Stimulated activated CD4-positive, alpha-beta T cell treated with anti-CD3 and anti-CD28 coated beads, Interleukin-2, amount 100 ng/mL, for 4 hours (primary cell): ENCODE results near the gene GFPT2.

Experiments used
- DNase-seq: peaks from one replicate; pipeline ENCODE4 v3.0.0-alpha.2; 2020; ENCODE audit warnings: low read depth

GFPT2 gene

DNA sequence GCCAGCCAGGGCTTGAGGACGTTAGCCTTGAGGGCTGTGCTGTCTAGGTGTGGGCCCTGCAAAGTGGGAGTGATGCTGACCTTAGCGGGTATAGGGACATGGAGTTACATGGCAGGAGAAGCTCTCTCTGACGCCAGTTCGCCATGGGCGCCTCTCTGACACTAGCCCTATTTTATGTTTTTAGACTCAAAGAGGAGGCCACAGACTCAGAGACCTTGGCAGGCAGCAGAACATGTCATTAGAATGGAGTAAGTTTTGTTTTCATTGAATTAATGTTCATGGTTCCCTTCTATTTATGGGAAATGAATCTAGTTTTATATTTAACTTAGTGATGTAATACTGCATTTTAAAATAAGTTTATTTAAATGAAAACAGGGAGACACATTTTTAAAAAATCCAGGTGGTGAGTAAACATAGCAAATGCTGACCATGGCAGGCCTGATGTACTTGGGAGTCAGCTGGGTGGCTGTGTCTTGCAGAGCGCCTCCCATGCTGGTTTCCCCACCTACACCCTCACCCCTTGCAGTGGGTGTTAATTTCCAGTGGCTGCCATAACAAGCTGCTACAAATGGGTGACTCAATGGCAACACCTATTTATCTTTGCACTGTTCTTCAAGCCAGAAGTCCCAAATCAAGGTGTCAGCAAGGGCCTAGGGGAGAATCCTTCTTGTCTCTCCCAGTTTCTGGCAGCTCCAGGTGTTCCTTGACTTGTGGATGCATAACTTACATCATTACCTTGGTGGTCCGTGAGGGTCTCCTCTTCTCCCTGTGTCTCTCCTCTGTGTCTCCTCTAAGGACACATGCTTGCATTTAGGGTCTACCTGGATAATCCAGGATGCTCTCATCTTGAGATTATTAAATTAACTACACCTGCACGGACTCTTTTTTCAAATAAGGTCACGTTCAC is 25.6 kb upstream of the GFPT2 start:
- DNase-seq, result no peak

DNA sequence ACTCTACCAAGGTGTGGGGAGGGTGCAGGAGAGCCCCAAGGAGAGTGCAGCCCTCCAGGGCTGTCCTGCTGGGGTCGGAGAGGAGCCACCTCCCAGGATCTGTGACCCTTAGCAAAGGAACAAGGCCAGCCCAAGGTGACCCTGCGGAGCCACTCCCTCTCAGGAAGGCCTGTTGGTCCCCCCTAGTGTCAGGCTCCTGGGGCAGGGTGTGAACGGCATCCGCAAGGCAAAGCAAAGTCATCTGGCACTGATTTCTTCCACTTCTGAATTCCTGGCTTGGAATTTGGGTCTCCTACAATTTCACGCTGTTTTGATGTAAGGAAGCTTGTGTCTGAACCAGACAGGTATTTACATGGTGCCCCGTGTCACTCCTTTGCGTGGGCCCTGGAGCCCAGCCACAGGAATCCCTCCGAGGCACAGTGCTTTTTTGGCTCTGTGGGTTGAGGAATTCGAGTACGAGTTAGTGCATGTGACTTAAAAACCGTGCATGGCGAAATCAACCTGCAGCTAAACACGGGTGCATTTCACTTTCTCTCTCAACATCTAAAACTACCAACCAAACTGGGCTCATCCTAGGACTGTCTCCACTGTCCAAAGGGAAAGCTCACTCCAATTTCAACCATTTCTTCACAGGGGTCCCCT is 24.5 kb upstream of the GFPT2 start:
- DNase-seq, result no peak

DNA sequence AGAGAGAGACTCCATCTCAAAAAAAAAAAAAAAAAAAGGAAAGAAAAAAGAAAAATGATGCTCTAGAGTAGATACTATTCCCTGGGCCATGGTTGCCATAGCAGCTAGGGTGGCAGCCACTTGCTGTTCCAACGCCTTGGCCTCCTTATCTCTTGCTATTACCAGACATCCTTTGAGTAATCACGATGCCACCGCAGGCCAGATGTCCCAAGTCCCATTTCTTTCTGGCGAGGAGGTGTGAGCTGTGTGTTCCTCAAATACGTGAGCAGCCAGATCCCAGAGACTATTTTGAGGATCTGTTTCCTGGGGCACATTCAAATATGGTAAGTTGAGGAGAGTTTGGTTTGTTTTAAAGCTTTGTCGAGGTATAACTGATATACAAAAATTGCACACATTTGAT is 23.4 kb upstream of the GFPT2 start:
- DNase-seq, result no peak

DNA sequence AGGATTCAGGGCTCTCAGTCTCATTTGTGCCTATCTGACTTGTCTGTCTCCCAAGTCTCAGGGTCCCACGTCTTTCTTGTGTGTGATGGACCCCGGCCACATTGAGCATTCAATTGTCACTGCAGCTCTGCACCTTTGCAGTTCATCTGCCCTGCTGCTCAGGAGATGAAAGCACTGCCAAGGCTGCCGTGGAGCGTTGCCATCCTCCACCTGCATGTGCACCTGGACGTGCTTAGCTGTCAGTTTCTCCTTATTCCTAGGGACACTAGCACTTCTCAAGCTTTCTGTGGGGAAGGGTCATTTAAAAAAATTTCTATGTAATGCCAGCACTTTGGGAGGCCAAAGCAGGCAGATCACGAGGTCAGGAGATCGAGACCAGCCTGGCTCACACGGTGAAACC is 22.8 kb upstream of the GFPT2 start:
- no peak for DNase-seq

DNA sequence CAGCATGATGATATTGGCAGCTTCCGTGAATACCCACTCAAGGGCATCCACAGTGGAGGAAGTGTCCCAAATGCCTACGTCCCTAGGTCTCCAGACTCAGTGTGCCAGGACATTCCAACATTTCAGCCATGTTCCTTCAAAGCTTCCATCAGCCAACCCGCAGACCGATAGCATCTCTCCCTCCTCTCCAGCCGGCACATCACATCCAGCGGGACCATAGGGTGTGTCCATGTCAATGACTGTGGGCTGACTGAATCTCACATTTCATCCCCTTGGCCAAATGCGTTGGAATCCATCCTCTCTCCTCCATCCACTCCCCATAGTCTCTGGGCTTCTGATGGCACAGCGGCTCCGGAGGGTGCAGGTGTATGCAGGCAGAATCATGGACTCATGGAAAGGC is 22.2 kb upstream of the GFPT2 start:
- no peak for DNase-seq

DNA sequence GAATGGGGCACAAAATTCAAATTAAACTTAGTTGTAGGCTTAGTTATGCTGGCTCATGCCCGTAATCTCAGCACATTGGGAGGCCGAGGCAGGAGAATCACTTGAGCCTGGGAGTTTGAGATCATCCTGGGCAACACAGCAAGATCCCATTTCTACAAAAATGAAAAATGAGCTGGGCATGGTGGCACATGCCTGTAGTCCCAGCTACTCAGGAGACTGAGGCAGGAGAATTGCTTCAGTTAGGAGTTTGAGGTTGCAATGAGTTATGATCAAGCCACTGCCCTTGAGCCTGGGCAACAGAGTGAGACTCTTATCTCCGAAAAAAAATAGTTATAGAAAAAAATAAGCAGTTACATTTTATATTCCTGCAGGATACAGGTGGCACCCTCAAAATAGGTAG is 20.7 kb upstream of the GFPT2 start:
- DNase-seq, result no peak

DNA sequence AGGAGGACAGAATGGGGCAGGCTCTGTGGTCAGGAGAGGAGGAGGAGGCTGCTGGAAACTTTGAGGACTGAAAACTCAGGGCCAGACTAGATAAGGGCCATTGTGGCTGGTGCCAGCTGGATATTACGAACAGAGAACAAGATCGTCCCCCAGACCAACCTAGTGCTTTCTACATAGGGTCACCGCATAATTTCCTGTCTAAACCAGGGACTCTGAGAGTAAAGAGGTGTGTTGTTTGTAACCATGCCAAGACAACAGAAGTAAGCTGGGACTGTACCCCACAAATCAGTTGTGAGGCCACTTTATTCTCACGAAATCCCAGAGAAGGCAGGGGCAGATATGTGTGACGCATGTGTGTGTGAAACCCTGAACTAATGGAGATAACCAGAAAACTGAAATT is 20.3 kb upstream of the GFPT2 start:
- DNase-seq, result no peak

DNA sequence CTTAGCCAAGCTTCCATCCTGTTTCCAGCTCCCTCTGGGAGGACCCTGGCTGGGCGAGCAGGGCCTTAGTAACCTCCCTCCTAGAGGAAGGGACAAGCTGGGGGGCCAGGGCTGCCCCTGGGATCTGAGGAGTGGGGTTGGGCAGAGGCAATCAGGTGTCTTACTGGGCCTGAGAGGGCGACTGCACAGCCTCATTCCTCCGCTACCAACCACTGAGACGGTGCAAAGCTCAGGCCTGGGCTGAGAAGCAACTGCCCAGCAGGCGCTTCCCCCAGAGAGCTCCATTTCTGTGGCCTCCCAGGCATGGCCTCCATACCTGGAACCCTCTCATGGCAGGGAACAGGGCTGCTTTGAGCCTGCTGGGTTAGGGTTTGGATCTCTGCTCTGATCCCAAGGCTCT is 18.8 kb upstream of the GFPT2 start:
- no peak for DNase-seq

DNA sequence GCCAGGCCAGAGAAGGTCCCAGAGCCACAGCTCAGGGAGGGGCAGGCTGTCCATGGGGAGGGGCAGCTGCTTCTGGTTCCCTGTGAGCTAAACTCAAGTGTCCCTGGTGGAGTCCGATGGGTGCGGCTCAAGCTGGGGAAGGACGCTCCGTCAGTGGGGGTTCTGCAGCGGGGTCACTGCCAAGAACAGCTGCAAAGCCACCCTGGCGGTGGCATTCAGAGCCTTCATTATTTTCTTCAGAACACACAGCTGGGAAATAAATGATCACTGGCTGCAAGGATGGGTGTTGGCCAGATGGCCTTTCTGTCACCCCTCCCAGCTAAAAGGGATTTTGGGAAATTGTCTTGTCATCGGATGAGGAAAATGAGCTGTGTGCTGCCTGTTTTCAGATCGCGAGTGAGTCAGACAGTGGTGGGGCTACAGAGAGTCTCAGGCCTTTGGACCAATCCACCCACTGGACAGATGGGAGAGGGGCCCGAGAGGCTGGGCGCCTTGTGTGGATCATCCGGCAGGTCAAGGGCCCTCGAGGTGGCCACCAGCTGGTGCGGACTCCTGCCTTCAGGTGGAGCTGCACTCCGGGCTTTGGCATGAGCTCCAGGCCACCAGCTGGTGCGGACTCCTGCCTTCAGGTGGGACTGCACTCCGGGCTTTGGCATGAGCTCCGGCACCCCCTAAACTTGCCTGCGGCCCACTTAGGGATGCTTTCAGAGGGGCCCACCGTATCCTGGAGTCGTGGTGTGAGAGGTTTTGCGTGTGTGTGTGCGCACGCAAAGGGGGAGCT is 17.9 kb upstream of the GFPT2 start:
- no peak for DNase-seq

DNA sequence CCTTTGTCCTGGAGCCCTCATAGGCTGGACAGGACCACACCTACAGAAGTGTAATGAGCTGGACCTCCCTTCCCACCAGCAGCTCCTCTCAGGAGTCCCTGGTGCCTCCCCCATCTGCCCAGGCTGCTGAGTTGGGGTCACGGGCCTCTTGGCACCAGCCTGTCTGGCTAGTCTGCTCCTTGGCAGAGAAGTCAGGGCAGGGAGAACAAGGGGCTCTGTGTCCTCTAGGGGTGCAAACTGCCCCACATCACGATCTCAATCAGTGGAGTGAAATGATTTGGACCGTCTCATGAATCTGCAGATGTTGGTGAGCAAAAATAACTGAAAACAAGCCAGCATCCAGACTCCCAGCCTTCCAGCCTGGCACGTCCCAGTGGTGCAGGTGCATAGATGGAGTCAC is 14.9 kb upstream of the GFPT2 start:
- DNase-seq, result no peak

GRCh38 chr5:180367300-180367699 is 14.2 kb upstream of the GFPT2 start:
- DNase-seq, result no peak

GRCh38 chr5:180366326-180366725 is 13.2 kb upstream of the GFPT2 start:
- no peak for DNase-seq

- no peak for DNase-seq
Observed at GRCh38 chr5:180365829-180366228, 12.7 kb upstream of the GFPT2 start.

DNA sequence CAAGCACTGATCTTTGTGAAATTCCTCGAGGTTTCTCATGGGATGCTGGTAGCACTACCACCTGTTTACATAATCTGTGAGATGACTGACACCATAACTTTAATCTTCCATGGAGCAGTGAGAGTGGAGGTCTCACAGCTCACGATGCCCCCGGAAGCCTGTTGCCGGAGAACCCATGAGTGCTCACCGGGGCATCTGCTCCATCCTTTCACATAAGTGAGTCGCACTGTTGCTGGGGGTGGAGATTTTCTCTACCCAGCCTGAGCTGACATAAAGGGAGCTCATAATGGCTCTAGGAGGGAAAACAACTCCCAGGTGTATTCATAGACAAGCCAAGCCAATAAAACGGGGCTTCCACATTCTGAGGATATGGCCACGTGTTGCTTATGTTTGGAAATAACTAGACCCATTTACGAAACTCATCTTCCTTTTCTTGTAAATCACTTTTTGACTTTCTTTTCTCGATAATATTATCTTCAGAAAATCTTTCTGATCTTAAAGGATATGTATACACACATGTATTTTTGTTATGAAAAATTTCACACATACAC is 11.2 kb upstream of the GFPT2 start:
- DNase-seq, result no peak

- no peak for DNase-seq
Observed at GRCh38 chr5:180360078-180360957, 7.2 kb upstream of the GFPT2 start.

- no peak for DNase-seq
Observed at GRCh38 chr5:180358694-180359093, 5.6 kb upstream of the GFPT2 start.

GRCh38 chr5:180358179-180358578 is 5.0 kb upstream of the GFPT2 start:
- no peak for DNase-seq

GRCh38 chr5:180354966-180355365 is 1.8 kb upstream of the GFPT2 start:
- no peak for DNase-seq

DNA sequence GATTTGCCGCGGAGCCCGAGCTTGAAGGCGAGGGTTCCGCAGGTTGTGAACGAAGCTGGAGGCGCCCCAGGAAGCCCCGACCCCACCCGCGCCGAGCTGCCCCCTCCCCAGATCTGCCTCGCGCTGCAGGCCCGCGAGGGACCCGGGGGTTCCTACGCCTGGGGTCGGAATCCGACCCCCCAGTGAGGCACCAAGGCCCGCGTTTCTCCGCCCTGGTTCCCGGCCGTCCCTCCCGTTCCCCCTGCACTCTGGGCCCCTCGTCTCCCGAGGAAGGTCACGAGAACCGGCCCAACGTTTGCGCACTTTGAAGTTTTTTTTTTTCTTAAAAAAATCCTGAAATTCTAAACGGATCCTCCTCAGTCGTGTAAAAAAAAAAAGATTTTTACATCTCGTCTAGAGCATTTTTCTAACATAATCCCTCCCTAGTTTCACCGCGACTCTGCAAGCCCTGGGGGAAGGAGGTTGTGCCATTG is 880 bp upstream of the GFPT2 start:
- DNase-seq, result no peak

DNA sequence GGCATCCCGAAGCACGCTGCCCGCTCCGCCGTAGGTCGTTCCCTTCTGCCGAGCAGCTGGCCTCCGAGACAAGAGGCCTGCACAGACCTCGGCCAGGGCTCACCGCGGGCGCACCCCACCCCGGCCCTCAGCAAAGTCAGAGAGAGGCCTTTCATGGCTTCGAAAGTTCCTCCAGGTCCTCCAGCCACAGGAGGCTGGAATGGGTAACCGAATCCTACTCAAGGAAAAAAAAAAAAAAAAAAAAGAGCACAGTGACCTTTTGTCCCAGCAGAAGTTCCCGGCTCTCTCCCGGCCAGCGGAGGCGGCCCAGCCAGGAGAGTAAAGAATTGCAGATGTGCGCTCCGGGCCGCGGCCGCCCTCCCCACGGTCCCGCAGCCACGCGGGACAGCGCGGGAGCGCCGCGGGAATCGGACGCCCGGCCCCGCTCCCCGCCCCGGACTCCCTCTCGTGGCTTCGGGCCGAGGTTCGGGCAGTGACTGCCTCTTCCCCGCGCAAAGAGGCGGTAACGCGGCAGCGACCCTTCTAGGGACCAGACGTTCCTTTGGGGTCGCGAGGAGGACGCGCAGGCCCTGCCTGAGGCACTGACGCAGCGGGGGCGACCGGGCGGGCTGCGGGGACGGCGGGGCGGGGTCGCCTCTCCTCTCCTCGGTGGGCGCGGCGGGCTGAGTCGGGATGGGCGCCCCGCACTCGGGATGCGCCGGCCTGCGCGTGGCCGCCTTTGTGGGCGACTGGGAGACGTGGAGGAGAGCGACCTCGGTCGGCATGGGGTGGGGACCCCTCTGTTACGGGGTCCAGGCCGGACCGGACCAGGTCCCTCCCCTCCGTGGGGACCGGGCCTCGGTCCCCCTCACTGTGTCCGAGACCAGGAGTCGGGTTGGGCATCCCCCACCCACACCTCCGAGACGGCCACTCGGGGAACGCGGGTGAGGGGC is 754 bp downstream of the GFPT2 start:
- DNase-seq, result no peak
